IMR-90 (cell line): ENCODE measurements around the gene RERE. TPM values are rescaled to one million over a fixed set of nuclear protein-coding genes. Genes with fewer than 3 reads are reported as not detected.

Experiments used
- ATAC-seq: fragments of 200-7000 bp; cut with Tn5 transposase; 2 replicates; pipeline ENCODE4 v1.9.1; 2020; ENCODE audit warnings: low read depth, mild to moderate bottlenecking, moderate library complexity
- BruUV-seq: library from RNA; stranded (reverse); fragments of 400-500 nt; replicated peaks from 2 replicates; lab custom pipeline; 2021; lab: Mats Ljungman, UMichigan
- CTCF ChIA-PET: fragments of 300-600 bp; formaldehyde crosslinking; extraction: SDS; loops from one replicate; lab custom pipeline; 2021; ENCODE audit warnings: antibody characterized with exemption; lab: Yijun Ruan, JAX
- POLR2A ChIA-PET: fragments of 300-600 bp; sonication (Branson Sonifier 250); formaldehyde crosslinking; loops from one replicate; lab custom pipeline; 2022; ENCODE audit warnings: antibody characterized with exemption; ENCODE audit not compliant: unreplicated experiment; lab: Charles Lee
- DNase-seq: peaks from one replicate; pipeline ENCODE4 v3.0.0; 2013
- H2AFZ ChIP-seq: replicated peaks from 2 replicates; pipeline ENCODE3; 2013; ENCODE audit warnings: low read length, mild to moderate bottlenecking; ENCODE audit not compliant: poor library complexity
- H2AK5ac ChIP-seq: 2 replicates; pipeline ENCODE4 v1.6.1; 2013; ENCODE audit warnings: low read depth, low read length, inconsistent platforms
- H2AK9ac ChIP-seq: replicated peaks from 2 replicates; pipeline ENCODE3; 2013; ENCODE audit warnings: mild to moderate bottlenecking, low read depth, low read length, moderate library complexity; ENCODE audit not compliant: poor library complexity
- H2BK120ac ChIP-seq: 2 replicates; pipeline ENCODE4 v1.6.1; 2013; ENCODE audit warnings: low read depth, low read length, inconsistent platforms
- H2BK15ac ChIP-seq: 3 replicates; pipeline ENCODE4 v1.6.1; 2013; ENCODE audit warnings: low read depth, low read length, inconsistent platforms
- H2BK20ac ChIP-seq: 2 replicates; pipeline ENCODE4 v1.6.1; 2013; ENCODE audit warnings: low read depth, mild to moderate bottlenecking, inconsistent platforms, low read length, moderate library complexity
- H2BK5ac ChIP-seq: 2 replicates; pipeline ENCODE4 v1.6.1; 2013; ENCODE audit warnings: mild to moderate bottlenecking, low read depth, low read length, inconsistent platforms; ENCODE audit not compliant: poor library complexity, severe bottlenecking
- H3K14ac ChIP-seq: replicated peaks from 2 replicates; pipeline ENCODE4 v1.6.1; 2013; ENCODE audit warnings: low read depth, low read length, inconsistent platforms
- H3K18ac ChIP-seq: 2 replicates; pipeline ENCODE4 v1.6.1; 2013; ENCODE audit warnings: low read depth, low read length, control low read depth
- H3K23ac ChIP-seq: 2 replicates; pipeline ENCODE4 v1.6.1; 2013; ENCODE audit warnings: low read depth, low read length, inconsistent platforms
- H3K27ac ChIP-seq: 2 replicates; pipeline ENCODE4 v1.5.1; 2013; ENCODE audit warnings: mild to moderate bottlenecking, control low read depth, low read length; ENCODE audit not compliant: insufficient read depth
- H3K27me3 ChIP-seq: 2 replicates; pipeline ENCODE4 v1.6.1; 2013; ENCODE audit warnings: low read length; ENCODE audit not compliant: control insufficient read depth, insufficient read depth
- H3K36me3 ChIP-seq: 2 replicates; pipeline ENCODE4 v1.6.1; 2013; ENCODE audit warnings: low read length, mixed read lengths; ENCODE audit not compliant: control insufficient read depth, insufficient read depth
- H3K4ac ChIP-seq: 2 replicates; pipeline ENCODE4 v1.6.1; 2013; ENCODE audit warnings: low read depth, low read length, inconsistent platforms
- H3K4me1 ChIP-seq: 2 replicates; pipeline ENCODE4 v1.6.1; 2013; ENCODE audit warnings: low read length, mixed read lengths; ENCODE audit not compliant: control insufficient read depth, insufficient read depth
- H3K4me2 ChIP-seq: 2 replicates; pipeline ENCODE4 v1.6.1; 2013; ENCODE audit warnings: low read depth, mild to moderate bottlenecking, control low read depth, low read length, moderate library complexity
- H3K4me3 ChIP-seq: 2 replicates; pipeline ENCODE4 v1.5.1; 2013; ENCODE audit warnings: low read depth, mild to moderate bottlenecking, control low read depth, low read length, moderate library complexity; ENCODE audit not compliant: insufficient read depth
- H3K56ac ChIP-seq: 2 replicates; pipeline ENCODE4 v1.6.1; 2013; ENCODE audit warnings: low read length, inconsistent platforms; ENCODE audit not compliant: insufficient read depth; ENCODE audit errors: extremely low read depth
- H3K79me1 ChIP-seq, 2 experiments: 2 replicates each; pipeline ENCODE4 v1.6.1; 2013; ENCODE audit warnings: low read length in 2 of 2, inconsistent platforms in 1 of 2, low read depth in 1 of 2
- H3K9ac ChIP-seq: 2 replicates; pipeline ENCODE4 v1.6.1; 2013; ENCODE audit warnings: low read depth, low read length, control low read depth
- H3K9me1 ChIP-seq: 2 replicates; pipeline ENCODE4 v1.6.1; 2013; ENCODE audit warnings: low read length, inconsistent platforms; ENCODE audit not compliant: insufficient read depth
- H3K9me3 ChIP-seq: 2 replicates; pipeline ENCODE4 v1.6.1; 2013; ENCODE audit warnings: low read length; ENCODE audit not compliant: control insufficient read depth, insufficient read depth
- H4K20me1 ChIP-seq: 2 replicates; pipeline ENCODE4 v1.6.1; 2013; ENCODE audit warnings: low read length, inconsistent platforms; ENCODE audit not compliant: insufficient read depth
- H4K5ac ChIP-seq: 2 replicates; pipeline ENCODE4 v1.6.1; 2013; ENCODE audit warnings: mild to moderate bottlenecking, low read depth, low read length, control low read depth
- H4K8ac ChIP-seq, 2 experiments: 2 replicates each; pipeline ENCODE4 v1.6.1; 2013; ENCODE audit warnings: low read depth in 2 of 2, low read length in 2 of 2, control low read depth in 1 of 2, inconsistent platforms in 1 of 2
- H4K91ac ChIP-seq: 2 replicates; pipeline ENCODE4 v1.6.1; 2013; ENCODE audit warnings: low read depth, low read length, inconsistent platforms; ENCODE audit not compliant: insufficient read depth
- BHLHE40 ChIP-seq: fragments of 150-350 bp; IDR thresholded peaks from 2 replicates; pipeline ENCODE4 v1.6.1; 2016; ENCODE audit warnings: mild to moderate bottlenecking, low read depth, low read length
- CEBPB ChIP-seq: IDR thresholded peaks from 2 replicates; pipeline ENCODE4 v1.6.1; 2012; ENCODE audit warnings: low read depth, low read length, improper control_type of control experiment
- CHD1 ChIP-seq: IDR thresholded peaks from 2 replicates; pipeline ENCODE4 v1.6.1; 2012; ENCODE audit warnings: low read depth, low read length, improper control_type of control experiment
- CTCF ChIP-seq: conservative IDR thresholded peaks from 2 replicates; pipeline ENCODE4 v1.5.1; 2012; ENCODE audit warnings: mild to moderate bottlenecking, low read depth, low read length, improper control_type of control experiment
- FOS ChIP-seq: fragments of 150-350 bp; IDR thresholded peaks from 2 replicates; pipeline ENCODE4 v1.6.1; 2016; ENCODE audit warnings: low read depth, low read length
- MAZ ChIP-seq: IDR thresholded peaks from 2 replicates; pipeline ENCODE4 v1.6.1; 2012; ENCODE audit warnings: low read depth, mild to moderate bottlenecking, low read length, improper control_type of control experiment, moderate library complexity, borderline replicate concordance
- NFE2L2 ChIP-seq: fragments of 150-350 bp; IDR thresholded peaks from 2 replicates; pipeline ENCODE4 v1.6.1; 2016; ENCODE audit warnings: low read depth, mild to moderate bottlenecking, low read length
- POLR2A ChIP-seq: IDR thresholded peaks from 2 replicates; pipeline ENCODE4 v1.6.1; 2012; ENCODE audit warnings: mild to moderate bottlenecking, low read depth, low read length
- RAD21 ChIP-seq: IDR thresholded peaks from 2 replicates; pipeline ENCODE4 v1.6.1; 2012; ENCODE audit warnings: low read length, improper control_type of control experiment
- RCOR1 ChIP-seq: IDR thresholded peaks from 2 replicates; pipeline ENCODE4 v1.6.1; 2012; ENCODE audit warnings: mild to moderate bottlenecking, low read length, improper control_type of control experiment; ENCODE audit not compliant: insufficient replicate concordance
- RFX5 ChIP-seq: IDR thresholded peaks from 2 replicates; pipeline ENCODE4 v1.8.0; 2012; ENCODE audit warnings: low read depth, mild to moderate bottlenecking, low read length, moderate library complexity
- SMC3 ChIP-seq: fragments of 150-350 bp; IDR thresholded peaks from 2 replicates; pipeline ENCODE4 v1.6.1; 2016; ENCODE audit warnings: low read depth, mild to moderate bottlenecking, antibody characterized with exemption, low read length, moderate library complexity
- WGBS, 2 experiments: methylation state at CpG; one replicate each; pipeline versions ENCODE4 v1.1.5 to v1.1.7; 2013; ENCODE audit warnings: missing lambda C conversion rate in 2 of 2; ENCODE audit not compliant: insufficient read length in 1 of 2; ENCODE audit errors: extremely low coverage in 2 of 2; 5-methylcytosine and 5-hydroxymethylcytosine counted together
- dilution Hi-C: fragments of 300-500 bp; cut with HindIII; formaldehyde crosslinking; loops from one replicate; pipeline ENCODE4 v1.14.3; 2018; ENCODE audit warnings: low sequenced_read_pairs; ENCODE audit not compliant: unreplicated experiment
- in situ Hi-C: fragments of 300-500 bp; cut with MboI; formaldehyde crosslinking; loops from 3 replicates; pipeline ENCODE4 v1.14.3; 2019; ENCODE audit warnings: low sequenced_read_pairs, inconsistent platforms, mixed read lengths
- intact Hi-C: fragments of 100-400 bp; cut with micrococcal nuclease; formaldehyde crosslinking; loops from 2 replicates; pipeline ENCODE4 v1.10.0; 2022
- polyA plus RNA-seq, 3 experiments: library from polyadenylated mRNA; depleted of rRNA; stranded (reverse); fragments of >200 nt; gene quantifications; 2 replicates each; pipeline ENCODE4 v1.2.3, GENCODE V29; 2012; ENCODE audit warnings: low replicate concordance in 1 of 3
- total RNA-seq: library from RNA; depleted of rRNA; stranded (reverse); fragments of >200 nt; gene quantifications from 2 replicates; pipeline ENCODE4 v1.2.3, GENCODE V29; 2012
- TF ChIP-seq, protein P1 (sequence below): fragments of 150-350 bp; IDR thresholded peaks from 2 replicates; pipeline ENCODE4 v1.6.1; 2017; ENCODE audit warnings: mild to moderate bottlenecking, antibody characterized with exemption, low read length, low read depth

The RERE gene
- total and polyA plus RNA-seq, 2 of the 4 experiments (the other 2 are of a cell fraction): 11.5 to 25.1 TPM

DNA sequence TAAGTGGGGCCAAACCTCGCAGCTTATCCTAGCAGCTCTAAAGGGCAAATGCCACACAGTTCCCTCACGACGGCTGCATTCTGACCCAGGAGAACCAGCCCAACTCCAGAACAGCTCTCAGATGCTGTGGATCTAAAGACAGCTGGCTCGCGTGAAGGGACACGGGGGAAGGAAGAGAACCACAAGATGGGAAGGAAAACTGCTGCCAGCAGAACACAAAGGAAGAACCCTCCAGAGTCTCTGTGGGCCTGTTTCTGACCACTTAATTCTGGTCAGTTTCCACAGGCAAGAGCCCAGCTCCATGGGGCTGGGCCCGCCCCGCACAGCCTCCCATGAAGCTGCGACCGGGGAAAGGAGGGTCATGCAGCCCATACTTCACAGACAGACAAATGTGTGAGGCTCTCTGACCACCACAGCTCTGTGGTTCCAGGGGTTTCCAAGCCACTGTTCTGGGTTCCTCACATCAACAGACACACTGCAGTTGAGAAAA lies 438.4 kb downstream of the RERE start:
- H4K91ac ChIP-seq: peak overlapping the region; percentile 4; the same call in 1 of the 2 replicates
- H3K9me3 ChIP-seq: no peaks in the 10 kb centered on the region
- TF ChIP-seq FOS (no peak), CEBPB (no peak), MAZ (no peak), NFE2L2 (no peak), RCOR1 (no peak), BHLHE40 (no peak), RFX5 (no peak), RAD21 (no peak), SMC3 (no peak), CHD1 (no peak), POLR2A (no peak), CTCF (no peak)
- TF ChIP-seq, protein P1, sequence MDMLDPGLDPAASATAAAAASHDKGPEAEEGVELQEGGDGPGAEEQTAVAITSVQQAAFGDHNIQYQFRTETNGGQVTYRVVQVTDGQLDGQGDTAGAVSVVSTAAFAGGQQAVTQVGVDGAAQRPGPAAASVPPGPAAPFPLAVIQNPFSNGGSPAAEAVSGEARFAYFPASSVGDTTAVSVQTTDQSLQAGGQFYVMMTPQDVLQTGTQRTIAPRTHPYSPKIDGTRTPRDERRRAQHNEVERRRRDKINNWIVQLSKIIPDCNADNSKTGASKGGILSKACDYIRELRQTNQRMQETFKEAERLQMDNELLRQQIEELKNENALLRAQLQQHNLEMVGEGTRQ: no peak
- peak overlapping the region; percentile 84; the same call in 1 of the 2 replicates for H3K27ac ChIP-seq
- dilution Hi-C loops (no loop called here), in situ Hi-C loops (no loop called here), intact Hi-C loops (loop anchor here (10.0 kb wide), 1 partner anchor 286 kb away; no protein-coding TSS in a partner anchor)
- H3K4me3 ChIP-seq: no peak overlapping the region
- peaks cover 54% of the 10 kb centered on the region for H3K9me1 ChIP-seq
- peak overlapping the region; percentile 6 for H3K14ac ChIP-seq
- no peak overlapping the region for H3K56ac ChIP-seq
- 60% methylated on average over 1 of the region's 10 CpGs; no CpG with 5 or more reads in 1 of the 2 experiments for WGBS, 2 experiments
- peak overlapping the region; percentile 80 for H2AK5ac ChIP-seq
- ATAC-seq: no peak
- ChIA-PET CTCF (interaction anchor here (1.0 to 1.2 kb wide), 2 partner anchors 8 to 11 kb away, joined by 3 read pairs; no protein-coding TSS in a partner anchor), POLR2A (no interaction called here)
- H3K4me2 ChIP-seq: no peak overlapping the region
- no TSS peak for BruUV-seq
- H3K4ac ChIP-seq: peak overlapping the region; percentile 25; the same call in 1 of the 2 replicates
- H4K20me1 ChIP-seq: peaks cover 79% of the 10 kb centered on the region
- H3K4me1 ChIP-seq: peaks cover 41% of the 10 kb centered on the region
- no peak overlapping the region; the same call in 1 of the 2 replicates for H4K5ac ChIP-seq
- 0 out of 2 replicates have a peak overlapping the region, but pooled peaks have one; percentile 10 for H2BK20ac ChIP-seq
- no peaks in the 10 kb centered on the region for H3K27me3 ChIP-seq
- H3K9ac ChIP-seq: no peak overlapping the region
- H3K18ac ChIP-seq: peak overlapping the region; percentile 53; the same call in 1 of the 2 replicates
- peak overlapping the region; percentile 11 to 41; a peak in 3 of 4 replicates for H4K8ac ChIP-seq
- peak overlapping the region; percentile 40; the same call in 1 of the 2 replicates for H3K23ac ChIP-seq
- peaks cover 53% of the 10 kb centered on the region for H3K36me3 ChIP-seq
- H2BK120ac ChIP-seq: 0 out of 2 replicates have a peak overlapping the region, but pooled peaks have one; percentile 10
- H2AFZ ChIP-seq: no peak overlapping the region
- H2BK5ac ChIP-seq: peak overlapping the region; percentile 4
- H3K79me1 ChIP-seq: peaks cover 63 to 86% of the 10 kb centered on the region in 2 experiments
- no peak for DNase-seq
- H2AK9ac ChIP-seq: no peak overlapping the region
- no peak overlapping the region for H2BK15ac ChIP-seq
